ENCODE results near the gene SMTNL2.

DNA sequence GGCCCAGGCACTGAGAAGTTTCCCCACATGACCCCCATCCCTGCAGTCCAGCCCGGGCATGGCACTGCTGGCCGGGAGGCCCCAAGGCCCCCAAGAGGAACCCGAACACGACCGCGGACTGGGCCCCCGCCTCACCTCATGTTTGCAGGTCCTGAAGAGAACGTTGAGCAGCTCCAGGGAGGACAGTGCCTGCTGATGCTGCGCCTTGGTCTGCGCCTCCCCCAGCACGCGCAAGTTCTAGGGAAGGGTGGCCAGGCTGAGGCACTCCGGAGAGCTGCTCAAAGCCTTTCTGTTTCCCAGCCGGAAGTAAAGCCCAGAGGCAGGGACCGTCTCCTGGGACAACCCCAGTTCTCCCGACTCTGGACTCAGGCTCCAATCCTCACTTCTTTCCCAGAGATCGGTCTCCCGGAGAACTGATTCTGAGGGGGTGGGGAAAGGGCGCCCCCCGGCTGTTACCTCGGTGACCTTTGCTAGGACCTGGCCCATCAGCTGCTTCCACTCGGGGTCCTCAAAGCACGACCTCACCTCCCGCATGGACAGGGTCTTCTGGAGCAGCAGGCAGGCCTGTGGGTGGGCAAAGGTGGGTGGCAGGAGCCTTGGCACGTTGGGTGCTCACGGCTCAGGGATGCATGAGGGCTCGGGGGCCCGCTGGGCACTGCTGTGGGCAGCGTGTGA lies 42.9 kb upstream of the SMTNL2 start:
- TF ChIP-seq, protein P1, sequence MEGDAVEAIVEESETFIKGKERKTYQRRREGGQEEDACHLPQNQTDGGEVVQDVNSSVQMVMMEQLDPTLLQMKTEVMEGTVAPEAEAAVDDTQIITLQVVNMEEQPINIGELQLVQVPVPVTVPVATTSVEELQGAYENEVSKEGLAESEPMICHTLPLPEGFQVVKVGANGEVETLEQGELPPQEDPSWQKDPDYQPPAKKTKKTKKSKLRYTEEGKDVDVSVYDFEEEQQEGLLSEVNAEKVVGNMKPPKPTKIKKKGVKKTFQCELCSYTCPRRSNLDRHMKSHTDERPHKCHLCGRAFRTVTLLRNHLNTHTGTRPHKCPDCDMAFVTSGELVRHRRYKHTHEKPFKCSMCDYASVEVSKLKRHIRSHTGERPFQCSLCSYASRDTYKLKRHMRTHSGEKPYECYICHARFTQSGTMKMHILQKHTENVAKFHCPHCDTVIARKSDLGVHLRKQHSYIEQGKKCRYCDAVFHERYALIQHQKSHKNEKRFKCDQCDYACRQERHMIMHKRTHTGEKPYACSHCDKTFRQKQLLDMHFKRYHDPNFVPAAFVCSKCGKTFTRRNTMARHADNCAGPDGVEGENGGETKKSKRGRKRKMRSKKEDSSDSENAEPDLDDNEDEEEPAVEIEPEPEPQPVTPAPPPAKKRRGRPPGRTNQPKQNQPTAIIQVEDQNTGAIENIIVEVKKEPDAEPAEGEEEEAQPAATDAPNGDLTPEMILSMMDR (IDR thresholded peaks at IDR 0.05), result no peak
- TF ChIP-seq POLR2A (IDR thresholded peaks at IDR 0.05), result no peak
